A673 (cell line): ENCODE data around the gene SFRP5.

Source experiments
- EZH2 ChIP-seq: fragments of 200-600 bp; sonication (generic); IDR thresholded peaks from 2 replicates; pipeline ENCODE4 v1.6.1; 2017; ENCODE audit warnings: borderline replicate concordance, low read depth, mild to moderate bottlenecking, mixed read lengths, antibody characterized with exemption, low read length; ENCODE audit not compliant: poor library complexity, severe bottlenecking
- TF ChIP-seq, protein P1 (sequence below): fragments of 300-800, 200-600 bp; sonication (generic); conservative IDR thresholded peaks from 2 replicates; pipeline ENCODE4 v1.5.1; 2017; ENCODE audit warnings: low read depth, mild to moderate bottlenecking, antibody characterized with exemption, low read length, moderate library complexity, mixed read lengths

DNA sequence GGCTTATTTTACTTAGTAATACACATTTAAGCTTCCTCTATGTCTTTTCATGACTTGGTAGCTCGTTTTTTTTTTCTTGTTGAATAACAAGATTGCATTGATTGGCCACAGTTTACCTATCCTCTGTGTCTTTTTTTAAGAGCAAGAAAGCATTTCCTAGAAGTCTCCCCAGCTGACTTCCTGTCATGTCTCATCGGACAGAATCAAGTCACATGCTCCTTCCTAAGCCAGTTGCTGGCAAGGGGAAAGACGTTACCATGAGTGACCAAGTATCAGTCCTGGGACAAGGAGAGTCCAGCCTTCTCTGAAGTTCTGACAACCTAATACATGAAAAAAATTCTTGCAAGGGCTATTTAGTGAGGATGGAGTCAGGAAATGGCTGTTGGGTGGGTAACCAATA, 24.9 kb upstream of the SFRP5 start:
- TF ChIP-seq, protein P1, sequence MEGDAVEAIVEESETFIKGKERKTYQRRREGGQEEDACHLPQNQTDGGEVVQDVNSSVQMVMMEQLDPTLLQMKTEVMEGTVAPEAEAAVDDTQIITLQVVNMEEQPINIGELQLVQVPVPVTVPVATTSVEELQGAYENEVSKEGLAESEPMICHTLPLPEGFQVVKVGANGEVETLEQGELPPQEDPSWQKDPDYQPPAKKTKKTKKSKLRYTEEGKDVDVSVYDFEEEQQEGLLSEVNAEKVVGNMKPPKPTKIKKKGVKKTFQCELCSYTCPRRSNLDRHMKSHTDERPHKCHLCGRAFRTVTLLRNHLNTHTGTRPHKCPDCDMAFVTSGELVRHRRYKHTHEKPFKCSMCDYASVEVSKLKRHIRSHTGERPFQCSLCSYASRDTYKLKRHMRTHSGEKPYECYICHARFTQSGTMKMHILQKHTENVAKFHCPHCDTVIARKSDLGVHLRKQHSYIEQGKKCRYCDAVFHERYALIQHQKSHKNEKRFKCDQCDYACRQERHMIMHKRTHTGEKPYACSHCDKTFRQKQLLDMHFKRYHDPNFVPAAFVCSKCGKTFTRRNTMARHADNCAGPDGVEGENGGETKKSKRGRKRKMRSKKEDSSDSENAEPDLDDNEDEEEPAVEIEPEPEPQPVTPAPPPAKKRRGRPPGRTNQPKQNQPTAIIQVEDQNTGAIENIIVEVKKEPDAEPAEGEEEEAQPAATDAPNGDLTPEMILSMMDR = no peak
- no peak for TF ChIP-seq EZH2
